CD4-positive, alpha-beta T cell (primary cell): Measurements from ENCODE around the gene PRCP. TPM values are rescaled to one million over a fixed set of nuclear protein-coding genes. Genes with fewer than 3 reads are reported as not detected.

Source experiments
- ATAC-seq: fragments of 200-7000 bp; cut with Tn5 transposase; one replicate; pipeline ENCODE4 v1.10.0; 2022; ENCODE audit warnings: mild to moderate bottlenecking; ENCODE audit not compliant: poor library complexity
- CTCF ChIA-PET: fragments of 350-600 bp; sonication (Branson Sonifier 250); formaldehyde crosslinking; loops from one replicate; lab custom pipeline; 2021; ENCODE audit warnings: antibody characterized with exemption, inconsistent platforms; lab: Charles Lee
- POLR2A ChIA-PET: fragments of 350-600 bp; sonication (Branson Sonifier 250); formaldehyde crosslinking; loops from one replicate; lab custom pipeline; 2021; ENCODE audit warnings: antibody characterized with exemption, inconsistent platforms; lab: Charles Lee
- DNase-seq, 14 experiments: peaks; one replicate each; pipeline ENCODE4 v3.0.0-alpha.2; 2013 to 2020; ENCODE audit warnings: mixed read lengths in 2 of 14
- H3K27ac ChIP-seq, 2 donors: one replicate each; pipeline versions ENCODE4 v1.5.1 to v1.7.0; 2013; ENCODE audit warnings: low read length in 2 of 2, low read depth in 1 of 2, mild to moderate bottlenecking in 1 of 2
- H3K27me3 ChIP-seq, 2 experiments: 1 replicate in 1 of 2; 2 replicates in 1 of 2; pipeline versions ENCODE4 v1.6.1 to v1.7.0; 2013; ENCODE audit warnings: low read length in 2 of 2, control low read depth in 1 of 2, mild to moderate bottlenecking in 1 of 2, moderate library complexity in 1 of 2; ENCODE audit not compliant: insufficient read depth in 2 of 2, control insufficient read depth in 1 of 2
- H3K36me3 ChIP-seq: one replicate; pipeline ENCODE4 v1.6.1; 2013; ENCODE audit warnings: low read length, control low read depth; ENCODE audit not compliant: insufficient read depth
- H3K4me1 ChIP-seq: one replicate; pipeline ENCODE4 v1.6.1; 2013; ENCODE audit warnings: low read length, control low read depth; ENCODE audit not compliant: insufficient read depth
- H3K4me3 ChIP-seq: one replicate; pipeline ENCODE4 v1.5.1; 2013; ENCODE audit warnings: mild to moderate bottlenecking, low read length, moderate library complexity
- H3K9me3 ChIP-seq, 2 experiments: 1 replicate in 1 of 2; 2 replicates in 1 of 2; pipeline versions ENCODE4 v1.6.1 to v1.7.0; 2013; ENCODE audit warnings: low read length in 2 of 2, mild to moderate bottlenecking in 2 of 2, control low read depth in 1 of 2, moderate library complexity in 1 of 2; ENCODE audit not compliant: control insufficient read depth in 1 of 2, insufficient read depth in 1 of 2
- H3K27ac Mint-ChIP-seq: one replicate; pipeline ENCODE4 v1.8.0; 2020; ENCODE audit warnings: mixed read lengths
- H3K27me3 Mint-ChIP-seq: one replicate; pipeline ENCODE4 v1.8.0; 2021; ENCODE audit warnings: mixed read lengths
- H3K36me3 Mint-ChIP-seq: one replicate; pipeline ENCODE4 v1.8.0; 2021; ENCODE audit warnings: low read depth, mixed read lengths
- H3K4me1 Mint-ChIP-seq: one replicate; pipeline ENCODE4 v1.8.0; 2021; ENCODE audit warnings: low read depth, mixed read lengths
- H3K4me3 Mint-ChIP-seq: one replicate; pipeline ENCODE4 v1.8.0; 2020; ENCODE audit warnings: mild to moderate bottlenecking, mixed read lengths
- H3K9me3 Mint-ChIP-seq: one replicate; pipeline ENCODE4 v1.8.0; 2020; ENCODE audit warnings: mixed read lengths
- CTCF ChIP-seq: fragments of 200-600 bp; IDR thresholded peaks from one replicate; pipeline ENCODE4 v1.8.0; 2022; ENCODE audit warnings: antibody characterized with exemption, mild to moderate bottlenecking
- intact Hi-C, 2 experiments: fragments of 100-400 bp; cut with DNase I in 1 of 2; cut with micrococcal nuclease in 1 of 2; formaldehyde crosslinking; loops; one replicate each; pipeline versions ENCODE4 v1.15.1 to v1.9.0; 2023 to 2025; cut with DNase I, micrococcal nuclease
- total RNA-seq, 174 experiments: library from RNA in 2 of 174; stranded (reverse) in 2 of 174; gene quantifications; one replicate each; pipeline ENCODE4 v1.2.3 and lab custom pipeline; 2021 to 2026

The PRCP gene
- total RNA-seq, 2 experiments from 2014 or later = 13.7 to 16.0 TPM

- H3K4me3 ChIP-seq = no peak overlapping the region
- H3K27me3 Mint-ChIP-seq = no peaks in the 10 kb centered on the region
- no peak for ATAC-seq
- DNase-seq = no peak
- H3K4me1 Mint-ChIP-seq = no peaks in the 10 kb centered on the region
- peaks cover 12% of the 10 kb centered on the region for H3K36me3 ChIP-seq
- no peaks in the 10 kb centered on the region for H3K27me3 ChIP-seq
- H3K27ac Mint-ChIP-seq = no peak overlapping the region
- no peak overlapping the region for H3K27ac ChIP-seq
- H3K4me3 Mint-ChIP-seq = no peak overlapping the region
- H3K36me3 Mint-ChIP-seq = peaks cover 27% of the 10 kb centered on the region
- CTCF ChIA-PET = no interaction called here
- no peaks in the 10 kb centered on the region for H3K9me3 ChIP-seq
- intact Hi-C loops = no loop called here
- no peaks in the 10 kb centered on the region for H3K4me1 ChIP-seq
- H3K9me3 Mint-ChIP-seq = no peaks in the 10 kb centered on the region
- POLR2A ChIA-PET = no interaction called here
- no peak for TF ChIP-seq CTCF
These were observed 51.4 kb downstream of the PRCP start for GRCh38 chr11:82848829-82849228.

GRCh38 chr11:82845356-82846353, 54.6 kb downstream of the PRCP start:
- Histone ChIP-seq H3K9me3 (no peaks in the 10 kb centered on the region), H3K4me1 (no peaks in the 10 kb centered on the region), H3K36me3 (peaks cover 12% of the 10 kb centered on the region), H3K4me3 (no peak overlapping the region), H3K27me3 (no peaks in the 10 kb centered on the region), H3K27ac (no peak overlapping the region)
- no peaks in the 10 kb centered on the region for H3K4me1 Mint-ChIP-seq
- no peak for DNase-seq
- CTCF ChIA-PET = no interaction called here
- no peak for TF ChIP-seq CTCF
- H3K27ac Mint-ChIP-seq = no peak overlapping the region
- POLR2A ChIA-PET = no interaction called here
- no peak overlapping the region for H3K4me3 Mint-ChIP-seq
- intact Hi-C loops = no loop called here
- H3K36me3 Mint-ChIP-seq = peaks cover 32% of the 10 kb centered on the region
- H3K27me3 Mint-ChIP-seq = no peaks in the 10 kb centered on the region
- H3K9me3 Mint-ChIP-seq = no peaks in the 10 kb centered on the region
- no peak for ATAC-seq

GRCh38 chr11:82843057-82843795, 57.0 kb downstream of the PRCP start:
- no peak for DNase-seq
- ChIA-PET CTCF (no interaction called here), POLR2A (no interaction called here)
- Histone ChIP-seq H3K27ac (no peak overlapping the region), H3K4me1 (no peaks in the 10 kb centered on the region), H3K4me3 (no peak overlapping the region), H3K9me3 (no peaks in the 10 kb centered on the region), H3K36me3 (no peaks in the 10 kb centered on the region), H3K27me3 (no peaks in the 10 kb centered on the region)
- no peak overlapping the region for H3K27ac Mint-ChIP-seq
- H3K4me3 Mint-ChIP-seq = no peak overlapping the region
- no peaks in the 10 kb centered on the region for H3K4me1 Mint-ChIP-seq
- no peak for ATAC-seq
- TF ChIP-seq CTCF = no peak
- H3K9me3 Mint-ChIP-seq = no peaks in the 10 kb centered on the region
- intact Hi-C loops = no loop called here
- peaks cover 29% of the 10 kb centered on the region for H3K36me3 Mint-ChIP-seq
- H3K27me3 Mint-ChIP-seq = no peaks in the 10 kb centered on the region
